Neural cell (in vitro differentiated cells): ENCODE measurements around the gene ZNF804B. TPM values are rescaled to one million over a fixed set of nuclear protein-coding genes. Genes with fewer than 3 reads are reported as not detected.

Experiments used
- H2AFZ ChIP-seq: fragments of 200-600, 300-800 bp; sonication (generic), shearing (Covaris generic); 2 replicates; pipeline ENCODE4 v1.6.0; 2014; ENCODE audit warnings: low read depth, mild to moderate bottlenecking, antibody characterized with exemption, low read length, moderate library complexity
- H3F3A ChIP-seq: fragments of 200-600 bp; shearing (Covaris generic); 2 replicates; pipeline ENCODE4 v1.6.1; 2016; ENCODE audit warnings: mild to moderate bottlenecking, moderate library complexity, mixed read lengths, antibody characterized with exemption, low read length; ENCODE audit not compliant: insufficient read depth, poor library complexity, severe bottlenecking
- H3K27ac ChIP-seq: fragments of 200-600, 300-800 bp; sonication (generic), shearing (Covaris generic); 2 replicates; pipeline ENCODE4 v1.5.1; 2014; ENCODE audit warnings: mild to moderate bottlenecking, low read length, moderate library complexity
- H3K27me3 ChIP-seq: fragments of 300-800, 200-600 bp; sonication (generic), shearing (Covaris generic); 2 replicates; pipeline ENCODE4 v1.6.0; 2014; ENCODE audit warnings: mild to moderate bottlenecking, low read depth, low read length, moderate library complexity; ENCODE audit not compliant: insufficient read depth
- H3K36me3 ChIP-seq: fragments of 300-800, 200-600 bp; sonication (generic), shearing (Covaris generic); 2 replicates; pipeline ENCODE4 v1.5.1; 2014; ENCODE audit warnings: mild to moderate bottlenecking, antibody characterized with exemption, low read length, moderate library complexity; ENCODE audit not compliant: insufficient read depth
- H3K4me2 ChIP-seq: fragments of 300-800, 200-600 bp; sonication (generic), shearing (Covaris generic); 2 replicates; pipeline ENCODE4 v1.6.0; 2014; ENCODE audit warnings: mild to moderate bottlenecking, low read length
- H3K4me3 ChIP-seq: fragments of 300-800, 200-600 bp; sonication (generic), shearing (Covaris generic); 2 replicates; pipeline ENCODE4 v1.5.1; 2014; ENCODE audit warnings: mild to moderate bottlenecking, low read length, moderate library complexity
- H3K79me2 ChIP-seq: fragments of 200-600 bp; shearing (Covaris generic); replicated peaks from 2 replicates; pipeline ENCODE4 v1.6.0; 2014; ENCODE audit warnings: mild to moderate bottlenecking, low read length, moderate library complexity; ENCODE audit not compliant: insufficient read depth
- H3K9ac ChIP-seq: fragments of 300-800, 200-600 bp; sonication (generic), shearing (Covaris generic); 2 replicates; pipeline ENCODE4 v1.6.1; 2016; ENCODE audit warnings: mild to moderate bottlenecking, low read length, mixed read lengths
- H3K9me2 ChIP-seq: fragments of 200-600 bp; shearing (Covaris generic); 2 replicates; pipeline ENCODE4 v1.6.1; 2016; ENCODE audit warnings: mild to moderate bottlenecking, low read length, mixed read lengths; ENCODE audit not compliant: insufficient read depth
- H3K9me3 ChIP-seq: fragments of 200-600, 300-800 bp; sonication (generic), shearing (Covaris generic); 2 replicates; pipeline ENCODE4 v1.6.1; 2016; ENCODE audit warnings: mild to moderate bottlenecking, mixed run types, low read length, moderate library complexity, mixed read lengths
- H4K20me1 ChIP-seq: fragments of 200-600 bp; shearing (Covaris generic); 2 replicates; pipeline ENCODE4 v1.6.1; 2016; ENCODE audit warnings: mild to moderate bottlenecking, mixed run types; ENCODE audit not compliant: insufficient read depth
- EP300 ChIP-seq: fragments of 450-650 bp; conservative IDR thresholded peaks from 2 replicates; pipeline ENCODE4 v1.6.1; 2014; ENCODE audit warnings: antibody characterized with exemption, mild to moderate bottlenecking, moderate library complexity; ENCODE audit not compliant: poor library complexity, severe bottlenecking
- EZH2 ChIP-seq: fragments of 200-600, 300-800 bp; shearing (Covaris generic), sonication (generic); IDR thresholded peaks from 2 replicates; pipeline ENCODE4 v1.6.1; 2014; ENCODE audit warnings: antibody characterized with exemption, low read length, borderline replicate concordance, mild to moderate bottlenecking; ENCODE audit not compliant: insufficient read depth, poor library complexity, severe bottlenecking
- MXI1 ChIP-seq: fragments of 450-650 bp; conservative IDR thresholded peaks from 2 replicates; pipeline ENCODE4 v1.6.1; 2014; ENCODE audit warnings: antibody characterized with exemption, mild to moderate bottlenecking; ENCODE audit not compliant: poor library complexity, severe bottlenecking
- POLR2AphosphoS5 ChIP-seq: IDR thresholded peaks from 2 replicates; pipeline ENCODE4 v1.6.1; 2012
- RAD21 ChIP-seq: fragments of 450-650 bp; conservative IDR thresholded peaks from 2 replicates; pipeline ENCODE4 v1.6.1; 2014; ENCODE audit warnings: antibody characterized with exemption, mild to moderate bottlenecking, moderate library complexity
- SMC3 ChIP-seq: fragments of 450-650 bp; conservative IDR thresholded peaks from 2 replicates; pipeline ENCODE4 v1.6.1; 2014; ENCODE audit warnings: antibody characterized with exemption, mild to moderate bottlenecking, moderate library complexity; ENCODE audit not compliant: poor library complexity
- TAF1 ChIP-seq: IDR thresholded peaks from 2 replicates; pipeline ENCODE4 v1.6.1; 2012; ENCODE audit warnings: low read depth
- polyA plus RNA-seq: library from polyadenylated mRNA; depleted of rRNA; stranded (reverse); fragments of >200 nt; gene quantifications from 2 replicates; pipeline ENCODE4 v1.2.3, GENCODE V29; 2014
- TF ChIP-seq, protein P1 (sequence below): IDR thresholded peaks from 2 replicates; pipeline ENCODE4 v1.6.1; 2012; ENCODE audit warnings: borderline replicate concordance
- TF ChIP-seq, protein P2 (sequence below): fragments of 450-650 bp; IDR thresholded peaks from 2 replicates; pipeline ENCODE4 v1.5.1; 2014; ENCODE audit warnings: antibody characterized with exemption, mild to moderate bottlenecking, moderate library complexity; ENCODE audit not compliant: poor library complexity, severe bottlenecking

The ZNF804B gene
- polyA plus RNA-seq, 1 donor from 2014 or later = 0.37 TPM

DNA sequence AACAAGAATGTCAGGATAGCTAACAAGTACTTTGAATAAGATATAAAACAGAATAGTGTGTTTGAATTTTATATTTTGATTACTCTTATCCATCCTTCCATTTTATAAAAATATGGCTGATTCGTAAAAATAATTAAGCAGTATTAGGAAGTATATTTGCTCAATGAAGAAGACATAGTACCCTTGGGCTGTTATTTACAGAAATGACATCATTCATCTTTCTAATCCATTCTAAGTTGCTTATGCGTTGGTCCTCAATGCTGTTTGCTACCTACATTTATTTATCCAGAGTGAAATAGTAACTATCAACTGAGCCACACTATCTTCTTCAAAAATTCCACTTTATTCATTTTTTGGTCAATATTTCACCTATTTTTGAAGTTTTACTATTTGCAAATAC lies 2.1 kb upstream of the ZNF804B start:
- Histone ChIP-seq H3K4me2 (no peak overlapping the region), H3K27me3 (peaks cover 42% of the 10 kb centered on the region), H3K9me3 (no peaks in the 10 kb centered on the region), H2AFZ (no peak overlapping the region), H3F3A (no peaks in the 10 kb centered on the region), H3K4me3 (no peak overlapping the region), H4K20me1 (no peaks in the 10 kb centered on the region), H3K9ac (no peak overlapping the region), H3K36me3 (no peaks in the 10 kb centered on the region), H3K79me2 (no peaks in the 10 kb centered on the region), H3K9me2 (no peaks in the 10 kb centered on the region), H3K27ac (no peak overlapping the region)
- no peak for TF ChIP-seq SMC3
- TF ChIP-seq, protein P1, sequence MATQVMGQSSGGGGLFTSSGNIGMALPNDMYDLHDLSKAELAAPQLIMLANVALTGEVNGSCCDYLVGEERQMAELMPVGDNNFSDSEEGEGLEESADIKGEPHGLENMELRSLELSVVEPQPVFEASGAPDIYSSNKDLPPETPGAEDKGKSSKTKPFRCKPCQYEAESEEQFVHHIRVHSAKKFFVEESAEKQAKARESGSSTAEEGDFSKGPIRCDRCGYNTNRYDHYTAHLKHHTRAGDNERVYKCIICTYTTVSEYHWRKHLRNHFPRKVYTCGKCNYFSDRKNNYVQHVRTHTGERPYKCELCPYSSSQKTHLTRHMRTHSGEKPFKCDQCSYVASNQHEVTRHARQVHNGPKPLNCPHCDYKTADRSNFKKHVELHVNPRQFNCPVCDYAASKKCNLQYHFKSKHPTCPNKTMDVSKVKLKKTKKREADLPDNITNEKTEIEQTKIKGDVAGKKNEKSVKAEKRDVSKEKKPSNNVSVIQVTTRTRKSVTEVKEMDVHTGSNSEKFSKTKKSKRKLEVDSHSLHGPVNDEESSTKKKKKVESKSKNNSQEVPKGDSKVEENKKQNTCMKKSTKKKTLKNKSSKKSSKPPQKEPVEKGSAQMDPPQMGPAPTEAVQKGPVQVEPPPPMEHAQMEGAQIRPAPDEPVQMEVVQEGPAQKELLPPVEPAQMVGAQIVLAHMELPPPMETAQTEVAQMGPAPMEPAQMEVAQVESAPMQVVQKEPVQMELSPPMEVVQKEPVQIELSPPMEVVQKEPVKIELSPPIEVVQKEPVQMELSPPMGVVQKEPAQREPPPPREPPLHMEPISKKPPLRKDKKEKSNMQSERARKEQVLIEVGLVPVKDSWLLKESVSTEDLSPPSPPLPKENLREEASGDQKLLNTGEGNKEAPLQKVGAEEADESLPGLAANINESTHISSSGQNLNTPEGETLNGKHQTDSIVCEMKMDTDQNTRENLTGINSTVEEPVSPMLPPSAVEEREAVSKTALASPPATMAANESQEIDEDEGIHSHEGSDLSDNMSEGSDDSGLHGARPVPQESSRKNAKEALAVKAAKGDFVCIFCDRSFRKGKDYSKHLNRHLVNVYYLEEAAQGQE = no peak
- no peak for TF ChIP-seq POLR2AphosphoS5
- no peak for TF ChIP-seq MXI1
- no peak for TF ChIP-seq RAD21
- no peak for TF ChIP-seq TAF1
- no peak for TF ChIP-seq EZH2
- TF ChIP-seq EP300 = no peak
- TF ChIP-seq, protein P2, sequence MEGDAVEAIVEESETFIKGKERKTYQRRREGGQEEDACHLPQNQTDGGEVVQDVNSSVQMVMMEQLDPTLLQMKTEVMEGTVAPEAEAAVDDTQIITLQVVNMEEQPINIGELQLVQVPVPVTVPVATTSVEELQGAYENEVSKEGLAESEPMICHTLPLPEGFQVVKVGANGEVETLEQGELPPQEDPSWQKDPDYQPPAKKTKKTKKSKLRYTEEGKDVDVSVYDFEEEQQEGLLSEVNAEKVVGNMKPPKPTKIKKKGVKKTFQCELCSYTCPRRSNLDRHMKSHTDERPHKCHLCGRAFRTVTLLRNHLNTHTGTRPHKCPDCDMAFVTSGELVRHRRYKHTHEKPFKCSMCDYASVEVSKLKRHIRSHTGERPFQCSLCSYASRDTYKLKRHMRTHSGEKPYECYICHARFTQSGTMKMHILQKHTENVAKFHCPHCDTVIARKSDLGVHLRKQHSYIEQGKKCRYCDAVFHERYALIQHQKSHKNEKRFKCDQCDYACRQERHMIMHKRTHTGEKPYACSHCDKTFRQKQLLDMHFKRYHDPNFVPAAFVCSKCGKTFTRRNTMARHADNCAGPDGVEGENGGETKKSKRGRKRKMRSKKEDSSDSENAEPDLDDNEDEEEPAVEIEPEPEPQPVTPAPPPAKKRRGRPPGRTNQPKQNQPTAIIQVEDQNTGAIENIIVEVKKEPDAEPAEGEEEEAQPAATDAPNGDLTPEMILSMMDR = no peak

DNA sequence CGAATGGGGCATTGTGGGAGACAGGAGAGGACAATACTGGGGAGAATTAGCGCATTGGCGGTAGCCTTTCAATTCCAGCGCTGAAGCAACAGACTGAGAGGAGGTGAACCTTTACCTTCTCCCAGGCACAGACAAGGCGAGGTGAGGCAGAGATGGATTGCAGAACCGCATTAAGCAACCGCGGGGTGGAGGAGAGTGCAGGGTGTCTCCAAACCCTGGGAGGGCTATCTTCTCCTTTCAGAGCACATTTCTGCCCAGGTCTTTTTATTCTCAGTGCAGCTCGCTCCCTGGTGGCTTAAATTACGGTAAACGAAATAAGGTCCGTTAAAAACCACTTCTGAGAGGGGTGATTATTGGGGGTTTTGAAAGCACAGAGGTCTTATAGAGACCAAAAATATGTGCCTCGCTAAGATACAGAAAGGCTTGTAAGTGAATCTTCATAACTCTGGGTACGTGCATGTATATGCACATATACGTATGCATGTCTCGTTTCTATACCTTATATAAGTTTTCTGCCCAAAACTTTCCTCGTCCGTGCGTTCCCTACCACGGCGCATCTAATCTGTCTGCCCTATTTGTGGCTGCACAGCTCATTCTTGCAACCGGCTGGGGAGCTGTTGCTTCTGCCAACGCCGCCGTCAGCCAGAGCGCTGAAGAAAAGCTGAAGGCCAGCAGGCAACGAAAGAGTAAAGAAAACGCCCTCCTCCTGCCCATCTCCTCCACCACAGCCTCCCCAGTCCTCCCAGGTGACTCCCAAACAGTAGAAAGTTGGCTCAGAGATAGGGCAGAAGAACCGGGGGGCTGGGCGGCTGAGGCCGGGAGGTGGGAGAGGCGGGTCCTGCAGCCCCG lies 895 bp upstream of the ZNF804B start:
- H3K4me3 ChIP-seq = peak overlapping the region; percentile 83
- no peaks in the 10 kb centered on the region for H3K9me2 ChIP-seq
- H3K27ac ChIP-seq = no peak overlapping the region
- peak overlapping the region; percentile 61 for H3K9ac ChIP-seq
- TF ChIP-seq MXI1 = no peak
- TF ChIP-seq RAD21 = peak; percentile 49
- TF ChIP-seq, protein P2 = peak; percentile 56
- TF ChIP-seq, protein P1 = no peak
- TF ChIP-seq SMC3 = peak; percentile 51
- TF ChIP-seq TAF1 = no peak
- TF ChIP-seq EP300 = no peak
- TF ChIP-seq POLR2AphosphoS5 = no peak
- TF ChIP-seq EZH2 = no peak
- no peaks in the 10 kb centered on the region for H4K20me1 ChIP-seq
- no peaks in the 10 kb centered on the region for H3F3A ChIP-seq
- H3K4me2 ChIP-seq = peak overlapping the region; percentile 42
- peak overlapping the region; percentile 49 for H2AFZ ChIP-seq
- no peaks in the 10 kb centered on the region for H3K9me3 ChIP-seq
- no peaks in the 10 kb centered on the region for H3K36me3 ChIP-seq
- H3K27me3 ChIP-seq = peaks cover 42% of the 10 kb centered on the region
- H3K79me2 ChIP-seq = no peaks in the 10 kb centered on the region
